IPS-20b (cell line): ENCODE results near the gene TTLL11.

Experiments
- H3K27ac ChIP-seq: one replicate; pipeline ENCODE4 v1.5.1; 2013; ENCODE audit warnings: low read length
- H3K27me3 ChIP-seq: 2 replicates; pipeline ENCODE4 v1.6.1; 2013; ENCODE audit warnings: mild to moderate bottlenecking, low read length, inconsistent platforms; ENCODE audit not compliant: insufficient read depth
- H3K36me3 ChIP-seq: 2 replicates; pipeline ENCODE4 v1.6.1; 2013; ENCODE audit warnings: low read depth, mild to moderate bottlenecking, inconsistent platforms, low read length, moderate library complexity; ENCODE audit not compliant: insufficient read depth
- H3K4me1 ChIP-seq: 2 replicates; pipeline ENCODE4 v1.6.1; 2013; ENCODE audit warnings: mild to moderate bottlenecking, control low read depth, inconsistent platforms, low read length, moderate library complexity; ENCODE audit not compliant: insufficient read depth
- H3K4me3 ChIP-seq: 2 replicates; pipeline ENCODE4 v1.5.1; 2013; ENCODE audit warnings: mild to moderate bottlenecking, low read length, inconsistent platforms
- H3K9ac ChIP-seq: 2 replicates; pipeline ENCODE4 v1.6.1; 2013; ENCODE audit warnings: low read depth, mild to moderate bottlenecking, inconsistent platforms, low read length, moderate library complexity
- H3K9me3 ChIP-seq: 2 replicates; pipeline ENCODE4 v1.6.1; 2013; ENCODE audit warnings: mild to moderate bottlenecking, low read depth, low read length, inconsistent platforms; ENCODE audit not compliant: insufficient read depth

TTLL11 gene, protein sequence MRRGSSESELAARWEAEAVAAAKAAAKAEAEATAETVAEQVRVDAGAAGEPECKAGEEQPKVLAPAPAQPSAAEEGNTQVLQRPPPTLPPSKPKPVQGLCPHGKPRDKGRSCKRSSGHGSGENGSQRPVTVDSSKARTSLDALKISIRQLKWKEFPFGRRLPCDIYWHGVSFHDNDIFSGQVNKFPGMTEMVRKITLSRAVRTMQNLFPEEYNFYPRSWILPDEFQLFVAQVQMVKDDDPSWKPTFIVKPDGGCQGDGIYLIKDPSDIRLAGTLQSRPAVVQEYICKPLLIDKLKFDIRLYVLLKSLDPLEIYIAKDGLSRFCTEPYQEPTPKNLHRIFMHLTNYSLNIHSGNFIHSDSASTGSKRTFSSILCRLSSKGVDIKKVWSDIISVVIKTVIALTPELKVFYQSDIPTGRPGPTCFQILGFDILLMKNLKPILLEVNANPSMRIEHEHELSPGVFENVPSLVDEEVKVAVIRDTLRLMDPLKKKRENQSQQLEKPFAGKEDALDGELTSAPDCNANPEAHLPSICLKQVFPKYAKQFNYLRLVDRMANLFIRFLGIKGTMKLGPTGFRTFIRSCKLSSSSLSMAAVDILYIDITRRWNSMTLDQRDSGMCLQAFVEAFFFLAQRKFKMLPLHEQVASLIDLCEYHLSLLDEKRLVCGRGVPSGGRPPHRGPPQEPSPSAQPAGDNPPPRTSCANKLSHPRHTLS

DNA sequence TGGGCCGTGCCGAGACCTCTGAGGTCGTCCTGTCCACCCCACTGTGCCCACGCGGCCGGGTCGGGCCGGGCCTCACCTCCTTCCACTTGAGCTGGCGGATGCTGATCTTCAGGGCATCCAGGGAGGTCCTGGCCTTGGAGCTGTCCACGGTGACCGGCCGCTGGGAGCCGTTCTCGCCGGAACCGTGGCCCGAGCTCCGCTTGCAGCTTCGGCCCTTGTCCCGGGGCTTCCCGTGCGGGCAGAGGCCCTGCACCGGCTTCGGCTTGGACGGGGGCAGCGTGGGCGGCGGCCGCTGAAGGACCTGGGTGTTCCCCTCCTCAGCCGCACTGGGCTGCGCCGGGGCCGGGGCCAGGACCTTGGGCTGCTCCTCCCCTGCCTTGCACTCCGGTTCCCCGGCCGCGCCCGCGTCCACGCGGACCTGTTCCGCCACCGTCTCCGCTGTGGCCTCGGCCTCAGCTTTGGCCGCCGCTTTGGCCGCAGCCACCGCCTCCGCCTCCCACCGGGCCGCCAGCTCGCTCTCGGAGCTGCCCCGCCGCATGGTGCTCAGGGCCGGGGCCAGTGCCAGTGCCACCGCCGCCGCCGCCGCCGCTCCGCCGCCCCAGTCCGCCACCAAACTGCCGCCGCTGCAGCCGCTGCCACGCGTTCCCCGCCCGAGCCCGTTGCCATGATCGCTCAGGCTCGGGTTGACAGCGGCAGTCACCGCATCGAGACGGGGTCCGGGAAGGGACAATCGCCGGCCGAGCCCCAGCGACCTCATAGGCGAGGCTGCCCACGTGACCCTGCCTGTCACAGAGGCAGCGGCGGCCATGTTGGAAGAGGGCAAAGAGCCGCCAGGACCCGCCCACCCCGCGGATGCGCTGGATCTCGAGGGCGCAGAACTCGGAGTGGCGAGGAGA, at the start of gene TTLL11:
TTLL11 (minus strand) TSS at position 698 of the 896 bp plus-strand sequence; CDS start at position 538, 160 bp downstream.
- no peaks in the 10 kb centered on the region for H3K4me1 ChIP-seq
- H3K36me3 ChIP-seq, result no peaks in the 10 kb centered on the region
- H3K9ac ChIP-seq, result no peak within 1 kb of the TSS
- H3K27me3 ChIP-seq, result peaks cover 46% of the 10 kb centered on the region
- H3K27ac ChIP-seq, result no peak within 1 kb of the TSS
- no peaks in the 10 kb centered on the region for H3K9me3 ChIP-seq
- peak within 1 kb of the TSS; percentile 86 for H3K4me3 ChIP-seq

DNA sequence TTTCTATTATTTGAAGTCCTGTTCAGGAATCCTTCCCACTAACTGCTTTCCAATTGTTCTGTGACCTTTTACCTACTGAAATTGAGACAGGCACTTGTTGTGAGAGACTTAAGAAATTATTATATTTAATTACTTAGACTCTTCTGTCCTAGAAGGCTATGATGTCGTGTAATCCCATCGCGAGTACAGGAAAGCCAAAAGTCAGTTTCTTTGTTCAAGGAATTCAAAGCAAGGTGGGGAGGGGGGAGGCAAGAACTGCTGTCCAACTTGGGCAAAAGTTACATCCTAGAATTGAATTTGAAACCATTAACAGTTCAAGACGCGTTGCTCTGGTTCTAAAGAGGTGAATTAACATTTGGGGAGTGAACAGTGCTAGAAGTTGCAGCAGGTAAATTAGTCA, 48.6 kb upstream of the TTLL11 start:
- Histone ChIP-seq H3K9me3 (no peaks in the 10 kb centered on the region), H3K27me3 (no peaks in the 10 kb centered on the region), H3K9ac (no peak overlapping the region), H3K4me1 (no peaks in the 10 kb centered on the region), H3K4me3 (no peak overlapping the region), H3K27ac (no peak overlapping the region), H3K36me3 (peaks cover 44% of the 10 kb centered on the region)

DNA sequence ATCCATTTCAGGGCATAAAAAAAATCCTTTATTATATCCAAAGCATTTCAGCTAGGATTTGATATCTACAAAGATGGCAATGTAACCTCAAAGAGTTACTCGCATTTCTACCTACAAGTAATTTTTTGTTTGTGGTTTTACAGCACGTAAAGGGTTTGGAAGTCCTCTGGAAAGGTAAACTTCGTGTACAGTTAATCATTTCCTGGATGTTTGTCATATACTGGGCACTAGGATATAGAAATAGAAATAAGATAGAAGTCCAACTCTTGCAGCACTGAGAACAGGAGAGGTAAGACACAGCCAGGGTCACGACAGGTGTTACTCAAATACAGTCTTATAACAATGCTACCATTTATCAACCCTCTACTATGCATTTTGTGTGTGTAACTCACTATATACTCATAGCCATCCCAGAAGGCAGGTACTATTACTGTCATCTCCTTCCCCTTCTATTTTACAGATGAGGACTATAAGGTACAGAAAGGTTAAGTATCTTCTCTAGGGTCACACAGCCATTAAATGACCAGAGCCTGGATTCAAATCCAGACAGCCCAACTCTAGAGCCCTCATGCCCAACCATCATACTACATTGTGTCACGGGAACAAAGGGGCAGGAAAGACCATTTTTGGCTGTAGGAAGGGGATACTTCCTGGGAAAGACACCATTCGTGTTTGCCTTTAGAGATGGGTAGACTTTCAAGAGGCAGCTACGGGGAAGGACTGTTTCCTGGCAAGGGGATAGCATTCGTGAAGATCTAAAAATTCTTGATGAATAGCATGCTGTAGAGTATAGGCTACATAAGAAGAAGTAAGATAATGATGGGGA, 47.5 kb upstream of the TTLL11 start:
- H3K9ac ChIP-seq, result no peak overlapping the region
- H3K27ac ChIP-seq, result no peak overlapping the region
- H3K9me3 ChIP-seq, result no peaks in the 10 kb centered on the region
- H3K4me3 ChIP-seq, result no peak overlapping the region
- peaks cover 35% of the 10 kb centered on the region for H3K36me3 ChIP-seq
- no peaks in the 10 kb centered on the region for H3K27me3 ChIP-seq
- no peaks in the 10 kb centered on the region for H3K4me1 ChIP-seq

DNA sequence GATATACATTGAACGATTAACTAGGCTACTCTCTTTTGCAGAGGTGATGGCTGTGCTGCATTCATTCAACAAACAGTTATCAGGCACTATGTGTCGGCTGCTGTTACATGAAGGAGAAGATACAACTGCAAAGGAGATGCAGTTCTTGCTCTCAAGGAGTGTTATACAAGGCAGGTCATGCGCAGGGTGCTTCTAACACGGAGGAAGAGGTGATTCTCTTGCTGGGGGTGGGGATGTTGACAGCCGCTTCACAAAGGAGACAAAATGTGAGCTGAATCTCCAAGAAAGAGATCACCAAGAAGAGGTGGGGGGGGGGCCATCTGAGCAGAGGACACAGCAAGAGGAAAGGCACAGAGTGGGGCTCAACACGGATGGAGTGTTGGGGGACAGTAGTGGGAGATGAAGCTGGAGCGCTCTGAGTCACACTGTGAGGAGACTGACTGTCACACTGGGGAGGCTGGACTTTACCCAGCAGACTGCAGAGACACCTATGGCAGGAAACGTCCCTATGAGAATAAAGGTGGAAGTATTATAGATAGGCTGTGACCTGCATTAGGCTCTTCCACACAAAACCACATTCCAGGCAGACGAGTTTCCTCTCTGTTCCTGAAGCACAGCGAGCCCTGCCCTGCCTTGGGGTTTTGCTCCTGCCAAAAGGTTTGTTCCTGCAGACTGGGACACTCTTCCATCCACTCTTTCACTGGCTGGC, 45.6 kb upstream of the TTLL11 start:
- Histone ChIP-seq H3K9ac (no peak overlapping the region), H3K4me1 (peaks cover 8% of the 10 kb centered on the region), H3K36me3 (peaks cover 18% of the 10 kb centered on the region), H3K27me3 (peaks cover 8% of the 10 kb centered on the region), H3K27ac (no peak overlapping the region), H3K9me3 (no peaks in the 10 kb centered on the region), H3K4me3 (no peak overlapping the region)

DNA sequence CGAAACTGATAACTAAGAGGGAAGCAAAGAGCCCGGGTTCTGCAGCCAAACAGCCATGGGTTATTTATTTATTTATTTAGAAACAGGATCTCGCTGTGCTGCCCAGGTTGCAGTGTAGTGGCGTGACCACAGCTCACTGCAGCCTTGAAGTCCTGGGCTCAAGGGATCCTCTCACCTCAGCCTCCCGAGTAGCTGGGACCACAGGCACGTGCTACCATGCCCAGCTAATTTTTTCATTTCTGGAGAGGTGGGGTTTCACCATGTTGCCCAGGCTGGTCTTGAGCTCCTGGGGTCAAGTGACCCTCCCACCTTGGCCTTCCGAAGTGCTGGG, 42.4 kb upstream of the TTLL11 start:
- peaks cover 38% of the 10 kb centered on the region for H3K27me3 ChIP-seq
- no peak overlapping the region for H3K27ac ChIP-seq
- no peak overlapping the region for H3K9ac ChIP-seq
- H3K36me3 ChIP-seq, result no peaks in the 10 kb centered on the region
- no peaks in the 10 kb centered on the region for H3K9me3 ChIP-seq
- no peak overlapping the region for H3K4me3 ChIP-seq
- H3K4me1 ChIP-seq, result peaks cover 15% of the 10 kb centered on the region

DNA sequence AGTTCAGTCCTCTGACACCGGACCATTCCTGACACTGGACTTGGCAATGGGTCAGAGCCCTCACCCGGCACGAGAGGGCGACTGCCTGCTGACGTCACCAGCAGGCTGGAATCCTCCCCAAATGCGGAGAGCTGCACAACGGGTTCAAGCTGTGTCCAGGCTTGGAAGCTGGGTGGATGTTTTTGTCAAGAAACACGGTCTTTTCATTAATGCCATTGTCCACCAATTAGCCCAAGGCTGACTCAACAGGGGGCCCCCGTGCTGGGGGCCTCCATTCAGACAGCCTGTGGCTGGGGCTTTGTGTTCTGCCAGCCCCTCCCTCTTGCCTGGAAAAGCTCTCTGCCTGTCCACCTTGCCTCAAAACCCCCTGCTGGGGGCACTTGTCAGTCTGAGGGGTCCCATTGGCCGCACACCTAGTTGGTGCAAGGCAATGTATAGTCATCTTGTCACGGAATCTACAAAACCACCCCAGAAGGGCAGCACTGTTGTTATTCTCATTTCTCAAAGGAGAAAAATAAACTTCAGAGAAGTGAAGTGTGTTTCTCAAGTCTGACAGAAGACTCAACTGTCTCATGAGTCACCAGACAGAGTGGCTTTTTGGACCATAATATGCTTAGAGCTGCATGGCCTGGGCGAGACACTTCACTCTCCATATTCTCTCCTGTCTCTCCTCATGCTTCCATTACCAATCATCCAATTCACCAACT, 41.9 kb upstream of the TTLL11 start:
- Histone ChIP-seq H3K9ac (no peak overlapping the region), H3K27ac (no peak overlapping the region), H3K4me1 (peaks cover 15% of the 10 kb centered on the region), H3K36me3 (no peaks in the 10 kb centered on the region), H3K27me3 (peaks cover 38% of the 10 kb centered on the region), H3K9me3 (no peaks in the 10 kb centered on the region), H3K4me3 (peak overlapping the region; percentile 16; the same call in 1 of the 2 replicates)

DNA sequence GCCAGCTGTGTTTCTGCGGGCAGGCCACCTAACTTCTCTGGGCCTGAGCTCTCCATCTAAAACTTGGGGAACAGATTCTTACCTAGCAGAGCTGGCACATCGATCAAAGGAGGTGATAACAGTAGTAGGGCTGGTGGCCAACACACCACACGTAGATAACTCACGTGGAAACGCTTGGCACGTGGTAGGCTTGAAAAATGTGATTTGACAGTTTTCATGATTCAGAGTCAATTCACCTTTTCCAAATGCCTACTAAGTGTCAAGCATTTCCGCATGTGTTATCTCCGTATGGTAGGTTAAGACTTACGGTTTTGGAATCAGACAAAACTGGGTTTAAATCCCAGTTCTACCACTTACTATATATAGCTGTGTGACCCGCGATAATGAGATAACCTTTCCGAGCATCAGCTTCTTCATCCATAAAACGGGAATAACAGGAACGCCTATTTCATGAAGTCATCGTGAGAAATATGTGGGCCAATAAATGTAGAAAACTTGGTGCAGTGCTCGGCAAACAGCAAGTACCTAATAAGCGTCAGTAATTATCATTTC, 41.0 kb upstream of the TTLL11 start:
- Histone ChIP-seq H3K36me3 (no peaks in the 10 kb centered on the region), H3K9ac (no peak overlapping the region), H3K9me3 (no peaks in the 10 kb centered on the region), H3K27ac (no peak overlapping the region), H3K27me3 (peaks cover 41% of the 10 kb centered on the region), H3K4me1 (peaks cover 15% of the 10 kb centered on the region), H3K4me3 (no peak overlapping the region)

DNA sequence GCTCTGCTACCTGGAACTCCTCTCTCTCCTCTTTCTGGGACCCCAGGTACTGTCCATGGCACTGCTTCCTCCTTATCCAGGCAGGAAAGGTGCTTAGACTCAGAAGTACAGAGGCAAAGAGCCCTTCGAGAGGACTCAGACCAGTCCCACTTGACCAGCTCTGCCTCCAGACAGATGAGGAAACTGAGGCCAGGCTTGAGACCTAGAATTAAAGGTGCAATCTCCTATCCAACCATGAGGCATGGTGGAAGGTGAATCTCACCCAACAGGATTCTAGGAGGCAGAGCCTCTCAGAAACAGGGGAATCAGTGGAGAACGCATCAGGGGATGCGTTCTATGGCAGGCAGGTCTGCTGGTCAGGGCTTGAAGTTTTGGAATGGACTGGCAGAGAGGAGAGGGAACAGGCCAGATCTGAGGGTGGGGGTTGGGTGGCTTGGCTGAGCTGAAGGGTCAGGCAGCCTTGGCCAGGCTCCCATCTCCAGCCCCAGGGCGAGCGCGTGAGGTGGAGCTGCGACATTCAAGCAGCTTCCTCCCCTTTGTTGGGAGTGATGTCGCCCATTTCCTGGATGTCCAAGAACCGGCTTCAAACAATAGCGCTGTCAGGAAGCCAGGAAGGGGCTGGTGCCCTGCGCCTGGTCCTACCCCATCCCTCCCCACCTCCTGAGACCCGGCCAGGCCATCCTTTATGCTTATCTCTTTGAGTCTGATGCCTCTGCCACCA, 40.3 kb upstream of the TTLL11 start:
- H3K9ac ChIP-seq, result no peak overlapping the region
- no peaks in the 10 kb centered on the region for H3K9me3 ChIP-seq
- H3K4me3 ChIP-seq, result no peak overlapping the region
- H3K27me3 ChIP-seq, result peaks cover 46% of the 10 kb centered on the region
- H3K4me1 ChIP-seq, result peaks cover 15% of the 10 kb centered on the region
- H3K36me3 ChIP-seq, result no peaks in the 10 kb centered on the region
- no peak overlapping the region for H3K27ac ChIP-seq

DNA sequence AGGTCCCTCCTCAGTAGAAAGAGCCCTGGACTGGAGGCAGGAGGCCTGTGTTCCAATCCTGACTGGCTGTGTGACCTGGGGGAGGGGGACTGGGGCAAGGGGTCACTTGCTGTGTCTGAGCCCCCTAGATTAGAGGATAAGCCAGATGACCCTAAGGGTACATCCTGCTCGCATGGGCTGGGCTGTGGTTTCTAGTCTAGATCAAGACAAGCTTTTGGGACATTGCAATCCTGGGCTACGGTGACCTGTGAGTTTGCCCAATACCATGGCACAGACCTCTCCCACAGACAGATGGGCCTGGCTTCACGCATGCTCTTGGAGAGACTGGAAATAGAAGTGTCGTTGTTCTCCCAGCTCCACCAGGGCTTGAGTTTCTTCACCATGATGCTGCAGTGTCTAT, 39.4 kb upstream of the TTLL11 start:
- H3K9ac ChIP-seq, result no peak overlapping the region
- H3K27me3 ChIP-seq, result peaks cover 53% of the 10 kb centered on the region
- H3K4me3 ChIP-seq, result no peak overlapping the region
- no peaks in the 10 kb centered on the region for H3K36me3 ChIP-seq
- no peaks in the 10 kb centered on the region for H3K9me3 ChIP-seq
- no peak overlapping the region for H3K27ac ChIP-seq
- peaks cover 15% of the 10 kb centered on the region for H3K4me1 ChIP-seq
